ENCODE results near the gene TFPI. TPM values are rescaled to one million over a fixed set of nuclear protein-coding genes. Genes with fewer than 3 reads are reported as not detected.

The TFPI gene
- total RNA-seq, 4 donors from 2014 or later = 75.1 to 110 (median 92.2) TPM

GRCh38 chr2:187527262-187527661 is 27.0 kb downstream of the TFPI start:
- Histone ChIP-seq H3K9me3 (no peaks in the 10 kb centered on the region), H3K27me3 (no peaks in the 10 kb centered on the region), H3K4me3 (no peak overlapping the region), H3K27ac (peak overlapping the region in 2 of 4 donors; percentile 46), H3K36me3 (no peaks in the 10 kb centered on the region), H3K4me1 (peaks cover 0 to 15% (median 0%) of the 10 kb centered on the region in 4 donors)
- 14 to 16% methylated on average over 4 of the region's 4 CpGs for WGBS, 2 donors
- DNase-seq (ENCODE audit: low spot score in 2 of 2) = no peak
- TF ChIP-seq CTCF (IDR thresholded peaks at IDR 0.05) (no peak), EP300 (IDR thresholded peaks at IDR 0.05) (peak in 1 of 2 donors; percentile 30)

- Histone ChIP-seq H3K4me3 (no peak overlapping the region), H3K36me3 (no peaks in the 10 kb centered on the region), H3K27me3 (no peaks in the 10 kb centered on the region), H3K27ac (peak overlapping the region in 2 of 4 donors; percentile 46), H3K9me3 (no peaks in the 10 kb centered on the region), H3K4me1 (peaks cover 0 to 15% (median 0%) of the 10 kb centered on the region in 4 donors)
- TF ChIP-seq CTCF (IDR thresholded peaks at IDR 0.05) (no peak), EP300 (IDR thresholded peaks at IDR 0.05) (no peak), POLR2A (IDR thresholded peaks at IDR 0.05) (no peak)
- DNase-seq (ENCODE audit: low spot score in 2 of 2) = no peak
These were observed 27.4 kb downstream of the TFPI start for GRCh38 chr2:187526792-187527191.

- H3K36me3 ChIP-seq = peaks cover 0 to 2% (median 0%) of the 10 kb centered on the region in 3 donors
- 27 to 32% methylated on average over 1 of the region's 1 CpG for WGBS, 2 donors
- H3K9me3 ChIP-seq = no peaks in the 10 kb centered on the region
- peaks cover 0 to 15% (median 0%) of the 10 kb centered on the region in 4 donors for H3K4me1 ChIP-seq
- no peaks in the 10 kb centered on the region for H3K27me3 ChIP-seq
- H3K27ac ChIP-seq = peak overlapping the region in 1 of 4 donors; percentile 58
- TF ChIP-seq EP300 (IDR thresholded peaks at IDR 0.05) (no peak), POLR2A (IDR thresholded peaks at IDR 0.05) (no peak), CTCF (IDR thresholded peaks at IDR 0.05) (no peak)
- no peak overlapping the region for H3K4me3 ChIP-seq
- DNase-seq (ENCODE audit: low spot score in 2 of 2) = no peak
These were observed 28.9 kb downstream of the TFPI start for GRCh38 chr2:187525163-187525900.

- no peak overlapping the region for H3K27ac ChIP-seq
- peaks cover 0 to 15% (median 0%) of the 10 kb centered on the region in 4 donors for H3K4me1 ChIP-seq
- no peaks in the 10 kb centered on the region for H3K9me3 ChIP-seq
- no peak for DNase-seq (ENCODE audit: low spot score in 2 of 2)
- peaks cover 0 to 13% (median 0%) of the 10 kb centered on the region in 3 donors for H3K36me3 ChIP-seq
- TF ChIP-seq POLR2A (IDR thresholded peaks at IDR 0.05) (no peak), EP300 (IDR thresholded peaks at IDR 0.05) (no peak), CTCF (IDR thresholded peaks at IDR 0.05) (no peak)
- no peak overlapping the region for H3K4me3 ChIP-seq
- H3K27me3 ChIP-seq = no peaks in the 10 kb centered on the region
These were observed 30.9 kb downstream of the TFPI start for GRCh38 chr2:187523325-187523724.

- Histone ChIP-seq H3K4me3 (no peak overlapping the region), H3K36me3 (peaks cover 0 to 13% (median 0%) of the 10 kb centered on the region in 3 donors), H3K9me3 (peaks cover 0 to 10% (median 0%) of the 10 kb centered on the region in 4 donors), H3K4me1 (no peaks in the 10 kb centered on the region), H3K27me3 (no peaks in the 10 kb centered on the region), H3K27ac (no peak overlapping the region)
- 97% methylated on average over 7 of the region's 7 CpGs for WGBS, 2 donors
- DNase-seq (ENCODE audit: low spot score in 2 of 2) = no peak
- no peak for TF ChIP-seq POLR2A (IDR thresholded peaks at IDR 0.05)
- TF ChIP-seq CTCF (IDR thresholded peaks at IDR 0.05) = no peak
- TF ChIP-seq EP300 (IDR thresholded peaks at IDR 0.05) = no peak
These were observed 34.1 kb downstream of the TFPI start for GRCh38 chr2:187520121-187520624.

All from tibial nerve (tissue), 4 donors.